IPS-18c (cell line): ENCODE measurements around the gene CDC42BPA.
A peak's percentile ranks its signal among the peaks of the same experiment; 100 is the strongest.

Source experiments
- H3K4me3 ChIP-seq: 2 replicates; pipeline ENCODE4 v1.7.0; 2013; ENCODE audit warnings: low read depth, mild to moderate bottlenecking, low read length, moderate library complexity; ENCODE audit not compliant: insufficient read depth
- H3K9me3 ChIP-seq: one replicate; pipeline ENCODE4 v1.6.1; 2013; ENCODE audit warnings: mild to moderate bottlenecking, low read length, moderate library complexity; ENCODE audit not compliant: control insufficient read depth, insufficient read depth

Gene CDC42BPA

GRCh38 chr1:227315629-227316346, 2.5 kb downstream of the CDC42BPA start:
- H3K4me3 ChIP-seq: peak overlapping the region; percentile 75

GRCh38 chr1:227314014-227314848, 4.1 kb downstream of the CDC42BPA start:
- no peaks in the 10 kb centered on the region for H3K9me3 ChIP-seq
- H3K4me3 ChIP-seq: no peak overlapping the region

More at GRCh38 chr1:227315629-227316346, 2.5 kb downstream of the CDC42BPA start:
- no peaks in the 10 kb centered on the region for H3K9me3 ChIP-seq

GRCh38 chr1:227312361-227313025, 5.8 kb downstream of the CDC42BPA start:
- no peaks in the 10 kb centered on the region for H3K9me3 ChIP-seq
- no peak overlapping the region for H3K4me3 ChIP-seq

GRCh38 chr1:227311389-227312001, 6.8 kb downstream of the CDC42BPA start:
- Histone ChIP-seq H3K4me3 (no peak overlapping the region), H3K9me3 (no peaks in the 10 kb centered on the region)

GRCh38 chr1:227308367-227309336, 9.6 kb downstream of the CDC42BPA start:
- no peak overlapping the region for H3K4me3 ChIP-seq
- no peaks in the 10 kb centered on the region for H3K9me3 ChIP-seq

- Histone ChIP-seq H3K4me3 (no peak overlapping the region), H3K9me3 (no peaks in the 10 kb centered on the region)
Observed at GRCh38 chr1:227306689-227307088, 11.6 kb downstream of the CDC42BPA start.

GRCh38 chr1:227305894-227306626, 12.2 kb downstream of the CDC42BPA start:
- no peaks in the 10 kb centered on the region for H3K9me3 ChIP-seq
- no peak overlapping the region for H3K4me3 ChIP-seq

GRCh38 chr1:227304665-227305064, 13.6 kb downstream of the CDC42BPA start:
- H3K9me3 ChIP-seq: no peaks in the 10 kb centered on the region
- no peak overlapping the region for H3K4me3 ChIP-seq

GRCh38 chr1:227303662-227304061, 14.6 kb downstream of the CDC42BPA start:
- no peak overlapping the region for H3K4me3 ChIP-seq
- no peaks in the 10 kb centered on the region for H3K9me3 ChIP-seq

GRCh38 chr1:227300682-227301081, 17.6 kb downstream of the CDC42BPA start:
- Histone ChIP-seq H3K9me3 (peaks cover 2% of the 10 kb centered on the region), H3K4me3 (no peak overlapping the region)

GRCh38 chr1:227299688-227300087, 18.6 kb downstream of the CDC42BPA start:
- Histone ChIP-seq H3K4me3 (no peak overlapping the region), H3K9me3 (peaks cover 2% of the 10 kb centered on the region)

- Histone ChIP-seq H3K4me3 (no peak overlapping the region), H3K9me3 (peaks cover 2% of the 10 kb centered on the region)
Observed at GRCh38 chr1:227299241-227299627, 19.1 kb downstream of the CDC42BPA start.

GRCh38 chr1:227298512-227299240, 19.6 kb downstream of the CDC42BPA start:
- H3K4me3 ChIP-seq: no peak overlapping the region

GRCh38 chr1:227297073-227297793, 21.1 kb downstream of the CDC42BPA start:
- no peak overlapping the region for H3K4me3 ChIP-seq
- peaks cover 2% of the 10 kb centered on the region for H3K9me3 ChIP-seq

More at GRCh38 chr1:227298512-227299240, 19.6 kb downstream of the CDC42BPA start:
- peaks cover 2% of the 10 kb centered on the region for H3K9me3 ChIP-seq

GRCh38 chr1:227295609-227296008, 22.7 kb downstream of the CDC42BPA start:
- Histone ChIP-seq H3K9me3 (peaks cover 2% of the 10 kb centered on the region), H3K4me3 (no peak overlapping the region)
